Left colon (tissue), 2 donors: ENCODE measurements around the gene MCTP2. TPM values are rescaled to one million over a fixed set of nuclear protein-coding genes. Genes with fewer than 3 reads are reported as not detected.

Experiments used
- ATAC-seq: fragments of 200-7000 bp; cut with Tn5 transposase; one replicate; pipeline ENCODE4 v1.9.1; 2020; ENCODE audit warnings: mild to moderate bottlenecking, moderate library complexity
- DNase-seq, 2 donors: peaks; one replicate each; pipeline ENCODE4 v3.0.0-alpha.2; 2020
- intact Hi-C, 2 donors: fragments of 100-400 bp; cut with DNase I in 1 of 2; cut with micrococcal nuclease in 1 of 2; formaldehyde crosslinking; loops; one replicate each; pipeline versions ENCODE4 v1.11.2 to v1.14.0; 2022; cut with DNase I, micrococcal nuclease
- long read RNA-seq: library from polyadenylated mRNA; unstranded; transcript quantifications from one replicate; pipeline ENCODE4 v2.0.0, GENCODE V29; 2021
- total RNA-seq, 2 donors: library from RNA; stranded (reverse); fragmentation: NEBNext Ultra II Directional; extraction: Animal tissue kit (Norgen Biotek cat#: 25700); gene quantifications; one replicate each; pipeline ENCODE4 v1.2.1, GENCODE V29; 2021
- donor health status: DM: no; HTN: no; CAD: no.
- donor health status: DM: yes; HTN: yes; CAD: no.

MCTP2 gene, protein sequence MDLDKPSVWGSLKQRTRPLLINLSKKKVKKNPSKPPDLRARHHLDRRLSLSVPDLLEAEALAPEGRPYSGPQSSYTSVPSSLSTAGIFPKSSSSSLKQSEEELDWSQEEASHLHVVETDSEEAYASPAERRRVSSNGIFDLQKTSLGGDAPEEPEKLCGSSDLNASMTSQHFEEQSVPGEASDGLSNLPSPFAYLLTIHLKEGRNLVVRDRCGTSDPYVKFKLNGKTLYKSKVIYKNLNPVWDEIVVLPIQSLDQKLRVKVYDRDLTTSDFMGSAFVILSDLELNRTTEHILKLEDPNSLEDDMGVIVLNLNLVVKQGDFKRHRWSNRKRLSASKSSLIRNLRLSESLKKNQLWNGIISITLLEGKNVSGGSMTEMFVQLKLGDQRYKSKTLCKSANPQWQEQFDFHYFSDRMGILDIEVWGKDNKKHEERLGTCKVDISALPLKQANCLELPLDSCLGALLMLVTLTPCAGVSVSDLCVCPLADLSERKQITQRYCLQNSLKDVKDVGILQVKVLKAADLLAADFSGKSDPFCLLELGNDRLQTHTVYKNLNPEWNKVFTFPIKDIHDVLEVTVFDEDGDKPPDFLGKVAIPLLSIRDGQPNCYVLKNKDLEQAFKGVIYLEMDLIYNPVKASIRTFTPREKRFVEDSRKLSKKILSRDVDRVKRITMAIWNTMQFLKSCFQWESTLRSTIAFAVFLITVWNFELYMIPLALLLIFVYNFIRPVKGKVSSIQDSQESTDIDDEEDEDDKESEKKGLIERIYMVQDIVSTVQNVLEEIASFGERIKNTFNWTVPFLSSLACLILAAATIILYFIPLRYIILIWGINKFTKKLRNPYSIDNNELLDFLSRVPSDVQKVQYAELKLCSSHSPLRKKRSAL
- 100 to 1,000 TPM in 1 of 2 donors, 10 to 100 TPM in 1; 64.8 to 103 TPM for total RNA-seq
- long read RNA-seq, partial matches to known transcripts = 5 of 26 reads
- long read RNA-seq, other reads (novel, unspliced or antisense) = 21 of 26 reads

DNA sequence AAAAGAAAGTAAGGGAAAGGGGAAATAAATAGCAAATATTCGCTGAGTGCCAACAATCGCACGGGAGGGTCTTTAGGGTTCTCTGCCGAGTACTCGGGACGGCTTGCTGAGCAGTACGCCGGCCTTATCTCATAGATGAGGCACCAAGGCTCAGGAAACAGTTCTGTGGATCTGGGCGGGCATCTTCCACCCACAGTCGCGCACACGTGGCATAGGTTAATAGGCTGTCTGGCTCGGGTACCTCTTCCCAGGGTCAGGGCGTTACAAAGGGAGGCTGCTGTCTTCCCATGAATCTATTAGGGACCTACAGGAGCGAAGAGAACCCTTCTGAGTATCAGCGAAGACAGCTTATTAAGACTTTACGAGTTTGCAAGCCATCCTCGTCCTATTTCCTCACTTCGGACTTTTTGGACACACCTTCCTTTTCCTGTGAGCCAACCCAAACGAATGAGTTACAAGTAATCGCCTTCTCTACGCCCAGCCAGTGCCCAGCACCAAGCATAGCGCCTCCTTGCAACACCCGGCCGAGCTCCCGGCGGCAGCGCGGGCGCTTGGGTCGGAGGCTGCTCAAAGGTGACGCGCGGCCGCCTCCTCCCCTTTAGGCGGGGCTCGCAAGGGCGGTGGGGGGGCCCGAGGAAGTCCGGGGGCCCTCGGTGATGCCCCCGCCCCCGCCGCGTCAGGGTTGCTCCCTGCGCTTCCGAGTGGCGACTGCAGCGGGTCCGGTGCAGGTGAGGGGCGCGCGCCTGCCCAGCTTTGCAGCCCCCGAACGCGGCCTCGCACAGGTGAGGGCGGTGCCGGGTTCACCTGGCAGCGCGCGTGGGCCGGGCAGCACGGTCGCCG lies at the start of gene MCTP2:
Gene MCTP2 (plus strand): TSS at position 679 of the 840 bp plus-strand sequence. CDS start 66,705 bp downstream, outside the sequence.
- DNase-seq (peak; percentile 91 to 93), ATAC-seq (peak; percentile 81)
- intact Hi-C loops = no loop called here

DNA sequence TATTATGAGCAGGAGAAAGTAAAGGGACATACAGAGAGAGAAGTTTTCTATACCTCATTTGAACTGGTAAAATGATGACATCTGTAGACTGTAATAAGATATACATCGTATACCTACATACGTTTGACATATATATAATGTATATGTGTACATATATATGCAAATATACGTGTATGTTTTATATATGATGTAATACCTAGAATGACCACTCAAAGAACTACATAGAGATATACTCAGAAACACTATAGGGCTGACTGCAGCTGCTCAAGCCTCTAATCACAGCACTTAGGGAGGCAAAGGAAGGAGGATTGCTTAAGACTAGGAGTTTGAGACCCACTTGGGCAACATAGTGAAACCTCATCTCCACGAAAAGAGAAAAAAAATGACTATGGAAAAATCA lies 48.5 kb upstream of the MCTP2 start:
- intact Hi-C loops = no loop called here
- ATAC-seq = no peak
- DNase-seq = no peak

DNA sequence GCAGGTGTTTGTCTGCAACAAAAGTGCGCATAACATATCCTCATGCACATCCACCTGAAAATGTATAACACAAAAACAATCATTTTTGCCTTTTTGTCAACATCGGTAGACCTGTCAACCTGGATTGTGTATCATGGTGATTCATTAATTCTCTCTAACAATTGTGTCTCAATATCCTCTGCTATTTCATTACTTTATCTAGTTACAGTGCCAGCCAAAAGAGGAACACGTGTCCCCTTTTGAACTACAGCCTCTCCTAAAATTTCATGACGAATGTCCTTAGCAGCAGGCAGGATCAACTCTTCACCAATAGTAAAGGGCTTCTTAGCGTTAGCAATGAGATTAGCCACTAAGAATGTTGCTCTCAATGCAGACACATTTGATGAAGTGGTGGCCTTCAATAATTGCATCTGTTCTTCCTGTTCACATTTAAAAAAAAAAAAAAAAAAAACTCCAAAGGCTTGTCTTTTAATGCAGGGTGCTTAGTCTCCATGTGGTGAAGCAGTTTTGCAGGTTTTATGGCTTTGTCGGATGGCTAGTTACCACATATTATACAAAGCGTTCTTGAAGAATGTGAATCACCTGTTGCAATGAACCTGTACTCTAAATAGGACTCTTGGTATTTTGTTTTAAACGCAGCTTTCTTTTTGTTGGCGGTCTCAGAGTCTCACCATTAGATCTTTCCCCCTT lies 45.7 kb upstream of the MCTP2 start:
- DNase-seq = no peak
- ATAC-seq = no peak
- intact Hi-C loops = no loop called here

- DNase-seq (no peak), ATAC-seq (no peak)
- intact Hi-C loops = no loop called here
These were observed 44.5 kb upstream of the MCTP2 start for GRCh38 chr15:94186770-94187331.

DNA sequence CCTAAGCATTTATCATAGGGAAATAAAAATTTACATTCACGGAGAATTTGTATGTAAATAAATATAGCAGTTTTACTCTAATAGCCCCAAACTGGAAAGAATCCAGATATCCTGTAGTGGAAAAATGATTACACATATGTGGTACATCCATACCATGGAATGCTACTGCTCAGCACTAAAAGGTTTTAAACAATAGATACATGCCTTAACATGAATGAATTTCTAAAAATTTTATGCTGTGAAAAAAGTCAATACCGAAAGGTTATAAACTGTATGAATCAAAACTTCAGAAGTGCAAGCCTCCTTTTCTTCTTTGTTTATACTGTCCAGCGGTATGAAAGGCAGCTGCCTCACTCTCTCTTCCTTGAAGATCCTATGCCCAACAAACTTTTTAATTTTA lies 37.5 kb upstream of the MCTP2 start:
- intact Hi-C loops = no loop called here
- DNase-seq = no peak
- no peak for ATAC-seq

GRCh38 chr15:94196531-94196930 lies 34.8 kb upstream of the MCTP2 start:
- DNase-seq (no peak), ATAC-seq (no peak)
- intact Hi-C loops = no loop called here

DNA sequence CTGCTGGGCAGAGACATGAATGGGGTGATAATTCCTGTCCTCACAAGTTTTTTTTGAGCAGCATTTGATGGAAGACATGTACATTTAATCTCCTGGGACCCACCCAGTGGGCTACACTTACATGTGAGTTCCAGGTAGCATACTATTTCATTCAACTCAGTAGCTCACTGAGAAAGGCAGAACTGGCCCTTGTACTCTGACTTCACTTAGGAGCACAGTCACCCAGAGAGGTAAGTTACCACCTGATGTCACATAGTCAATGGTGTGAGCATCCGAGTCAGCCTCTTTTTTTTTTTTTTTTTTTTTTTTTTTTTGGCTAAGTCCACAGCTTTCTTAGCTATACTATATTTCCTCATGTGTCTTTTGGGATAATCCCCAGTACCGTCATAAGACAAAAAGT lies 32.7 kb upstream of the MCTP2 start:
- intact Hi-C loops = no loop called here
- no peak for ATAC-seq
- DNase-seq = no peak

DNA sequence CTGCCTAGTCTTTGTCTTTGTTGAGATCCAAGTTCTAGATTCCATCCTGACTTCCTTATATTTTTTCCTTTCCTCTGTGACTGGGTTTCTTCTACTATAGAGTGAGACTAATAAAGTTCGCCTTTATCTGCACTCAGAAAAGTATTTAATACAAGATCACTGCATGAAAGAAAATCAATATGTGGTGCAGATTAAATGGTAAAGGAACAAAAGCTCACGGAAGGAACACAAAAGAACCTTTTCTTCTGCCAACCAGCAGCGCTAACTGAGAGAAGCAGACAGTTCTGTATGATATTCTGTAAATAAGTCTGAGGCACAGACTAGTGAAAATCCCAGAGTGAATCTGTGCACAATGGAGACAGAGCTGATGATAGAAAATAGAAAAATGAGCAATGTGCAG lies 31.6 kb upstream of the MCTP2 start:
- intact Hi-C loops = no loop called here
- no peak for ATAC-seq
- no peak for DNase-seq

DNA sequence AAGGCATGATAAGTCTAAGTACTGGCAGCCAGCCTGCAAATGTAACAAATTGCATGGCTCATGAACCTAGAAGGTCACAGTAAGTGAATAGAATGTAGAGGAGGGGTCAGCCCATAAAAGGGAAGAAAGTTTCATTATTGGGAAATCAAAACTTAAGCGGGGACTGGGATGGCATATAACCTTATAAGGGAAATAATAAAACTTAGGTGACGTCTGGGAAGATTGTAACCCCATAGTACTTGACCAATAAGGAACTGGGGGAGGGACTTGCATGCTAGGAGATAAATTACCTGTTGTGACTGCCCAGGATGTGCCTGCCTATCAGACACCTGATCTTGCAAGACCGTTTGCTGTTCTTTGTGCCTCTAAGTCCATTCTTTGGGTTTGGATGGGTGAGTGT lies 28.1 kb upstream of the MCTP2 start:
- no peak for DNase-seq
- no peak for ATAC-seq
- intact Hi-C loops = no loop called here

DNA sequence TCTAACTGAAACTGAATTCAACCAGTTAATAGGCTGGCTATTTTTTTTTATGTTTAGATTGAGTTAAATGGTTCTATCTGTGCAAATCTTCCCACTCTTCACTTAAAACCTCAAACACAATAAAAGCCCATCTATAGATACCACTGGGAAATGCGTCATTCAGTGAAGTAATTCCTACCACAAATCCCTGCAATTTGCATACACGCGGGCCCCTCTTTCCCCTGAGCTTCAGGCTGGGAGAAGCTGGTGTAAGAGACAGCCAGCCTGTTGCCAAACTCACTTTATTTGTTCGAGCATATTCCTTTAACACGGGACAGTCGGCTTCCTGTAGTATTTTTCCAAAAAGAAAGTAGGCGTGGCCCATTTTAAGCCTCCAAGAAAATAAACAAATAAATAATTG lies 26.0 kb upstream of the MCTP2 start:
- DNase-seq (no peak), ATAC-seq (no peak)
- intact Hi-C loops = no loop called here

GRCh38 chr15:94206463-94207167 lies 24.7 kb upstream of the MCTP2 start:
- intact Hi-C loops = no loop called here
- DNase-seq (no peak), ATAC-seq (no peak)

- intact Hi-C loops = no loop called here
- no peak for ATAC-seq
- DNase-seq = no peak
These were observed 19.1 kb upstream of the MCTP2 start for GRCh38 chr15:94212291-94212690.

DNA sequence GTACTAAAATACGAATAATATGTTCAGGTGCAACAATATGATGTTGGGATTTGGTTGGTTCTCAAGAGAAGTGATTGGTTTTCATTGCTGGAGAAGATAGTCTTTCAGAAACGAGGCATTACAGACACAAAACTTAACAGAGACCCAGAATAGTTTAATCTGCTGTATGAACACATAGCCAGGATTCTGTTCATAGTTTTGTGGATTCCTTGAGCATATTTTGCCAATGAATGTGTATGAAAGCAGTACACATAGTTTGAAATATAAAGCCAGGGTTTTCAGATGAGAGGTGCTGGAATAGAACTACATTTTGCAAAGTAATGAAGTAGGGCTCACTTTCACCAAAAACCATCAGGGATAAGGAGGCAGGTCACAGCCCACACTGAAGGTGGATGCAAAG lies 5.7 kb upstream of the MCTP2 start:
- ATAC-seq (no peak), DNase-seq (no peak)
- intact Hi-C loops = no loop called here

GRCh38 chr15:94228611-94229010 lies 2.8 kb upstream of the MCTP2 start:
- intact Hi-C loops = no loop called here
- DNase-seq (no peak), ATAC-seq (peak; percentile 3)

DNA sequence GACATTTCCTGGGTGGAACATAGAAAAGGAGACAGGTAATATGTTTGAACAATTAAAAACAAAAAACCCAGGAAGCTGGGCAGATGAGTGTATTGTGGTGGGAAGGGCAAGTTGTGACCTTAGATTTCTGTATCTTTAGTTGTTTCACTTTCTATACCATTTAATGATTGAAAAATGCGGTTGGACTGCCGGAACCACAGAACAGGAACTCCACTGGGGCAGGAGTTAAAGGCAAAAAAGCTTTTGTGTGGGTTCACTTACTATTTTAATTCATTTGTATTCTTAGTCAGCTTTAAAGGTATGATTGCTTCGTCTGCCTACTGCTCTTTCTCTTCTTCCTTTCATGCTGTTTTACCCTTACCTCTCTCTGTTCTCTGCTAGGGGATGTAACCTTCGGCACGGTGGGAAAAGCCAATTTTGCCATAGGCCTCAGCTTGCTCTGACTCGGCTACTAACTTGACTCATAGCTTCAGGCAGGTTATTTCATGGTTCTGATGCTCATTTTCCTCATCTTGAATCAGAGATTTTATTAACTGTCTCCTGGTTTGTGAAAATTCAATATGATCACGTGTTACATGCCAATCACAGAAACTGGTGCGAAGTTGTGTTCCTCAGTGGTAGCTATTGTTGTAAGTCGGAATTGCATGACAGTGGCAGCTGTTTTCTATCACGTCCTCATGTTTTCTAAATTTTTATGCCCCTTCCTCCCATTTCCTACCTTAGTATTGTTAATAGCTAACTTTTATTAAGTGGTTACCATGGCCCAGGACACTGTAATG lies 1.6 kb upstream of the MCTP2 start:
- intact Hi-C loops = no loop called here
- ATAC-seq = peak; percentile 24
- DNase-seq = no peak

- ATAC-seq (peak; percentile 8), DNase-seq (no peak)
- intact Hi-C loops = no loop called here
These were observed 904 bp upstream of the MCTP2 start for GRCh38 chr15:94230431-94230882.
